Chondrocyte (in vitro differentiated cells): ENCODE data around the gene CDCA4. TPM values are rescaled to one million over a fixed set of nuclear protein-coding genes. Genes with fewer than 3 reads are reported as not detected.

Experiments
- DNase-seq: peaks from one replicate; pipeline ENCODE4 v3.0.0; 2021; ENCODE audit warnings: mixed read lengths, low spot score
- H3K27ac Mint-ChIP-seq: one replicate; pipeline ENCODE4 v1.8.0; 2021; ENCODE audit warnings: mild to moderate bottlenecking, moderate library complexity, mixed read lengths; ENCODE audit not compliant: unreplicated experiment
- H3K27me3 Mint-ChIP-seq: 2 replicates; pipeline ENCODE4 v1.8.0; 2021; ENCODE audit warnings: low read depth, mixed read lengths
- H3K36me3 Mint-ChIP-seq: 2 replicates; pipeline ENCODE4 v1.8.0; 2021; ENCODE audit warnings: low read depth, mixed read lengths
- H3K4me1 Mint-ChIP-seq: 2 replicates; pipeline ENCODE4 v1.8.0; 2021; ENCODE audit warnings: low read depth, mild to moderate bottlenecking, mixed read lengths
- H3K4me3 Mint-ChIP-seq: one replicate; pipeline ENCODE4 v1.8.0; 2021; ENCODE audit warnings: mild to moderate bottlenecking, moderate library complexity, mixed read lengths; ENCODE audit not compliant: unreplicated experiment
- H3K9me3 Mint-ChIP-seq: 2 replicates; pipeline ENCODE4 v1.8.0; 2021; ENCODE audit warnings: low read depth, mixed read lengths
- total RNA-seq: library from RNA; stranded (reverse); gene quantifications from 3 replicates; pipeline ENCODE4 v1.2.1, GENCODE V29; 2021
- TF ChIP-seq, protein P1 (sequence below): fragments of 200-600 bp; sonication (generic); IDR thresholded peaks from 2 replicates; pipeline ENCODE4 v1.5.0; 2021; ENCODE audit warnings: antibody characterized with exemption, mild to moderate bottlenecking, moderate library complexity

The CDCA4 gene
- total RNA-seq, 1 donor from 2014 or later: 18.0 TPM

DNA sequence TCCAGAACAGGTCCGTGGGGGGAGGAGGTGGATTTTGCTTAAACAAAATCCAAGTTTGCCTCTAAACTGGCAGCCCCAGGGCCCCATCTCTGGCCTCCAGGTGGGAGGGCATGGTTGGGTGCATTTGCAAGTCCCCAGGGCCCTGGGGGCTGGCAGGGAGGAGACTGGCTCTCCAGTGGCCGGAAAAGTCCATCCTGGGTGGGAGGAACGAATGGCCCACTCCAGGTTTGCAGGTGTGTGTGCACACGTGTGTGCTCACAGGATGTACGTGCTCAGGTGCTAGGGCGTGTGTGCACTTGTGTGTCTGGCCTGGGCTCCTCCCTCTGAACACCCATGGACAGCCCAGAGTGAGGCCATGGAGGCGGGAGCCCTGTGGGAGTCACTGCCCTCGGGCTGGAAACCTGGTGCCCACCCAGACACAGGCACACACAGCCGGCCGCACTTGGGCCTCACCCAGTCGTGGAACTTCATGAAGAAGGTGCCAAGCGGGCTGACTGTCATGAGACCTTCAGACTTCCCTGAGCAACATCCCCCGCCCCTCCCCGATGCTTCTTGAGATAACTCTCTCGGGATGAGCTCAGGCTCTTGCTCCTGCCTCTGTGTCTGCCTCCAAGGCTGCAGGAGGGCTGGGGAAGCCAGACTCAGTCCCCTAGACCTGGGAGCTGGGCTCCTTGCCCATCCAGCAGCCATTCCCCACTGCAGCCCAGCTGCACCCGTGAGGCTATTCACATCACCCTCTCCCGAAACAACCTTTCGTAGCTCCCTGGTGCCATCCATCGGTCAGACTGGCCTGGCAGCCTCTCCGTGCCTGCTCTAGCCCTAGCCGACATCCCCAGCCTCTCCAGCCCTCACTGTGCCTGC lies 52.1 kb downstream of the CDCA4 start:
- no peaks in the 10 kb centered on the region for H3K36me3 Mint-ChIP-seq
- peak overlapping the region; percentile 84 for H3K4me3 Mint-ChIP-seq
- TF ChIP-seq, protein P1, sequence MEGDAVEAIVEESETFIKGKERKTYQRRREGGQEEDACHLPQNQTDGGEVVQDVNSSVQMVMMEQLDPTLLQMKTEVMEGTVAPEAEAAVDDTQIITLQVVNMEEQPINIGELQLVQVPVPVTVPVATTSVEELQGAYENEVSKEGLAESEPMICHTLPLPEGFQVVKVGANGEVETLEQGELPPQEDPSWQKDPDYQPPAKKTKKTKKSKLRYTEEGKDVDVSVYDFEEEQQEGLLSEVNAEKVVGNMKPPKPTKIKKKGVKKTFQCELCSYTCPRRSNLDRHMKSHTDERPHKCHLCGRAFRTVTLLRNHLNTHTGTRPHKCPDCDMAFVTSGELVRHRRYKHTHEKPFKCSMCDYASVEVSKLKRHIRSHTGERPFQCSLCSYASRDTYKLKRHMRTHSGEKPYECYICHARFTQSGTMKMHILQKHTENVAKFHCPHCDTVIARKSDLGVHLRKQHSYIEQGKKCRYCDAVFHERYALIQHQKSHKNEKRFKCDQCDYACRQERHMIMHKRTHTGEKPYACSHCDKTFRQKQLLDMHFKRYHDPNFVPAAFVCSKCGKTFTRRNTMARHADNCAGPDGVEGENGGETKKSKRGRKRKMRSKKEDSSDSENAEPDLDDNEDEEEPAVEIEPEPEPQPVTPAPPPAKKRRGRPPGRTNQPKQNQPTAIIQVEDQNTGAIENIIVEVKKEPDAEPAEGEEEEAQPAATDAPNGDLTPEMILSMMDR: peak; percentile 72
- H3K27me3 Mint-ChIP-seq: no peaks in the 10 kb centered on the region
- H3K9me3 Mint-ChIP-seq: no peaks in the 10 kb centered on the region
- peak overlapping the region; percentile 95 for H3K27ac Mint-ChIP-seq
- H3K4me1 Mint-ChIP-seq: peaks cover 76% of the 10 kb centered on the region
- no peak for DNase-seq

DNA sequence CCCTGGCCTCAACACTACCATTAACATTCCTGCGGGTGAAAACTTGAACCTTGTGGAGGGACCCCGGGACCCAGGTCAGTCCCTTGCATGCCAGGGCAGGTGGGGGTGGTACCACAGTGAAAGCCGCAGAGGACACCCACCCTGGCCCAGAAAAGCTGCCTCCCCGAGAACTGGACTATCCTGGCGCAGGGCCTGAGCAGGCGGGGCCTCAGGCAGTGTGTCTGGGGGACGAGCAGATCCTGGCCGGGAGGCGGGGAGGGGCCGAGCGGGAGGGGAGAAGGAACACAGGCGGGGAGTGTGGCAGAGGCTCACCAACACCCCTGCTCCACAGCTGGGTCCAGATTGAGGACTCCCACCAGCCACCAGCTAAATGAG lies 52.7 kb downstream of the CDCA4 start:
- no peaks in the 10 kb centered on the region for H3K27me3 Mint-ChIP-seq
- peaks cover 72% of the 10 kb centered on the region for H3K4me1 Mint-ChIP-seq
- no peak for DNase-seq
- H3K27ac Mint-ChIP-seq: peak overlapping the region; percentile 95
- H3K4me3 Mint-ChIP-seq: peak overlapping the region; percentile 84
- no peaks in the 10 kb centered on the region for H3K36me3 Mint-ChIP-seq
- no peaks in the 10 kb centered on the region for H3K9me3 Mint-ChIP-seq
- TF ChIP-seq, protein P1: no peak

DNA sequence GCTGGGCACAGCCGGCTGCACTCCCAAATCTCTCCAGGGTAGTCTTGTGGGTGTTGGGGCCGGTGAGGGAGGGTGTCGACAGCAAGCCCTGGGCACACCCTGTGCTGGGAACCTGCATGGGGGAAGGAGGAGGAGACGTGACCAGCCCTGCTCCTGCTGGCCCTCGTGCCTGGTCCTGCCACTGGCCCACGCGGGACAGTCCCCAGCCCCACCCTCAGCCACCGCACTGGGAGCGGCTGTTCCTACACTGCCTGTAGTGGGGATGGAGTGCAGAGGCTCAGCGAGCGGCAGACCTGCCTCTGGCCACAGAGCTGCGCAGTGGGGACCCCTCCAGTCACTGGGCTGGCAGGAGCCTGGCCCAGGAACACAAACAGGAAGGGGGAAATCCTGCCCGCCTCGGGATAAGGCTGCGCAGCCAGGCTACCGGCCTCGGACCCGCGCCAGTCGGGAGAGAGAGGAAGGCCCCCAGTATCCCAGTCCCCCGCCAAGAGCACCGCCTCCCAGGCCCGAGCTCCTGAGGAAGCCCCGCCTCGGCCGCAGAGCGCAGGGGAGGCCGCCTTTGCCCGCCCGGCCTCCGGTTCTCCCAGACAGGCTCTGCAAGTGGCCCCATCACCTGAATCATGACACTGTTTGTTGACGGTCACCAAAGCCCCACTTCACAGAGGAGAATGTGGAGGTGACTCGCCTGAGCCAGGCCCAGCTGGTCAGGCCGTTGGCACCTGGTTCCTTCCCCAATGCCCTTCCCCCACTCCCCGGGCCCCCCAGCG lies 53.3 kb downstream of the CDCA4 start:
- TF ChIP-seq, protein P1: peak; percentile 37
- Mint-ChIP-seq H3K4me3 (peak overlapping the region; percentile 84), H3K27me3 (no peaks in the 10 kb centered on the region), H3K36me3 (no peaks in the 10 kb centered on the region), H3K9me3 (no peaks in the 10 kb centered on the region), H3K4me1 (peaks cover 72% of the 10 kb centered on the region), H3K27ac (peak overlapping the region; percentile 95)
- DNase-seq: no peak

- H3K4me3 Mint-ChIP-seq: peak overlapping the region; percentile 84
- H3K4me1 Mint-ChIP-seq: peaks cover 68% of the 10 kb centered on the region
- peak overlapping the region; percentile 51 for H3K27ac Mint-ChIP-seq
- no peaks in the 10 kb centered on the region for H3K27me3 Mint-ChIP-seq
- H3K9me3 Mint-ChIP-seq: no peaks in the 10 kb centered on the region
- no peaks in the 10 kb centered on the region for H3K36me3 Mint-ChIP-seq
- DNase-seq: no peak
- TF ChIP-seq, protein P1: no peak
Measured at GRCh38 chr14:104966981-104967385, 53.9 kb downstream of the CDCA4 start.

GRCh38 chr14:104966261-104966865 lies 54.5 kb downstream of the CDCA4 start:
- Mint-ChIP-seq H3K4me1 (peaks cover 64% of the 10 kb centered on the region), H3K36me3 (peaks cover 2% of the 10 kb centered on the region), H3K27me3 (no peaks in the 10 kb centered on the region), H3K9me3 (no peaks in the 10 kb centered on the region), H3K27ac (peak overlapping the region; percentile 45), H3K4me3 (no peak overlapping the region)
- no peak for DNase-seq
- TF ChIP-seq, protein P1: no peak
